Skin epidermis (tissue), 12 donors: ENCODE measurements around the gene TIMD4.
"Not testable (repeated sequence)": the region's sequence is repeated elsewhere in the genome, so short reads cannot be mapped to it uniquely, and the experiment has no call there.

Experiments used
- H3K27ac ChIP-seq, 21 experiments: fragments of 200-600 bp; sonication (generic) in 11 of 21; one replicate each; pipeline ENCODE4 v1.5.0; 2020; ENCODE audit warnings: mild to moderate bottlenecking in 3 of 21, inconsistent platforms in 2 of 21, moderate library complexity in 2 of 21
- H3K4me3 ChIP-seq, 7 experiments: fragments of 200-600 bp; sonication (generic) in 2 of 7; one replicate each; pipeline ENCODE4 v1.5.0; 2020; ENCODE audit warnings: inconsistent platforms in 2 of 7, mild to moderate bottlenecking in 2 of 7, moderate library complexity in 1 of 7

TIMD4 gene

GRCh38 chr5:156925767-156926166 lies 37.3 kb downstream of the TIMD4 start:
- H3K4me3 ChIP-seq, H3K27ac ChIP-seq: not testable (repeated sequence)

- Histone ChIP-seq H3K4me3 (no peak overlapping the region), H3K27ac (no peak overlapping the region)
These were observed 40.7 kb downstream of the TIMD4 start for GRCh38 chr5:156922207-156922792.

GRCh38 chr5:156920861-156921431 lies 42.1 kb downstream of the TIMD4 start:
- H3K4me3 ChIP-seq, result no peak overlapping the region
- H3K27ac ChIP-seq, result no peak overlapping the region

GRCh38 chr5:156920042-156920860 lies 42.8 kb downstream of the TIMD4 start:
- H3K27ac ChIP-seq, result no peak overlapping the region

GRCh38 chr5:156918311-156918845 lies 44.6 kb downstream of the TIMD4 start:
- Histone ChIP-seq H3K4me3 (no peak overlapping the region), H3K27ac (no peak overlapping the region)

More at GRCh38 chr5:156920042-156920860, 42.8 kb downstream of the TIMD4 start:
- no peak overlapping the region for H3K4me3 ChIP-seq

- Histone ChIP-seq H3K4me3 (no peak overlapping the region), H3K27ac (peak overlapping the region in 6 of 21 experiments; percentile 24 to 83 (median 70))
These were observed 48.7 kb downstream of the TIMD4 start for GRCh38 chr5:156914371-156914737.

- Histone ChIP-seq H3K27ac (peak overlapping the region in 11 of 21 experiments; percentile 7 to 83 (median 42)), H3K4me3 (no peak overlapping the region)
These were observed 49.2 kb downstream of the TIMD4 start for GRCh38 chr5:156913719-156914370.

GRCh38 chr5:156913355-156913718 lies 49.7 kb downstream of the TIMD4 start:
- Histone ChIP-seq H3K27ac (peak overlapping the region in 10 of 21 experiments; percentile 7 to 83 (median 55)), H3K4me3 (no peak overlapping the region)

- no peak overlapping the region for H3K4me3 ChIP-seq
- H3K27ac ChIP-seq, result peak overlapping the region in 4 of 21 experiments; percentile 68 to 83 (median 72)
These were observed 50.2 kb downstream of the TIMD4 start for GRCh38 chr5:156912869-156913268.

- H3K4me3 ChIP-seq, result no peak overlapping the region
- H3K27ac ChIP-seq, result no peak overlapping the region
These were observed 53.8 kb downstream of the TIMD4 start for GRCh38 chr5:156909180-156909579.

GRCh38 chr5:156907667-156908066 lies 55.4 kb downstream of the TIMD4 start:
- no peak overlapping the region for H3K4me3 ChIP-seq

GRCh38 chr5:156906807-156907206 lies 56.2 kb downstream of the TIMD4 start:
- no peak overlapping the region for H3K4me3 ChIP-seq

More at GRCh38 chr5:156907667-156908066, 55.4 kb downstream of the TIMD4 start:
- H3K27ac ChIP-seq, result no peak overlapping the region

GRCh38 chr5:156896546-156896945 lies 66.5 kb downstream of the TIMD4 start:
- H3K4me3 ChIP-seq, result no peak overlapping the region
- H3K27ac ChIP-seq, result no peak overlapping the region

More at GRCh38 chr5:156906807-156907206, 56.2 kb downstream of the TIMD4 start:
- no peak overlapping the region for H3K27ac ChIP-seq

GRCh38 chr5:156893517-156893916 lies 69.5 kb downstream of the TIMD4 start:
- Histone ChIP-seq H3K4me3 (no peak overlapping the region), H3K27ac (no peak overlapping the region)

- H3K27ac ChIP-seq, result no peak overlapping the region
- H3K4me3 ChIP-seq, result no peak overlapping the region
These were observed 70.2 kb downstream of the TIMD4 start for GRCh38 chr5:156892864-156893263.

- no peak overlapping the region for H3K27ac ChIP-seq
These were observed 70.8 kb downstream of the TIMD4 start for GRCh38 chr5:156892223-156892622.

GRCh38 chr5:156888520-156888919 lies 74.5 kb downstream of the TIMD4 start:
- H3K4me3 ChIP-seq, result no peak overlapping the region

More at GRCh38 chr5:156892223-156892622, 70.8 kb downstream of the TIMD4 start:
- no peak overlapping the region for H3K4me3 ChIP-seq

GRCh38 chr5:156883316-156883875 lies 79.6 kb downstream of the TIMD4 start:
- Histone ChIP-seq H3K27ac (no peak overlapping the region), H3K4me3 (no peak overlapping the region)

More at GRCh38 chr5:156888520-156888919, 74.5 kb downstream of the TIMD4 start:
- no peak overlapping the region for H3K27ac ChIP-seq

- Histone ChIP-seq H3K27ac (no peak overlapping the region), H3K4me3 (no peak overlapping the region)
These were observed 83.3 kb downstream of the TIMD4 start for GRCh38 chr5:156879665-156880285.
